ENCODE data around the gene CTBP2. TPM values are rescaled to one million over a fixed set of nuclear protein-coding genes. Genes with fewer than 3 reads are reported as not detected.
A peak's percentile ranks its signal among the peaks of the same experiment; 100 is the strongest.

CTBP2 gene
- total RNA-seq, 1 donor from 2014 or later, result 55.2 TPM

GRCh38 chr10:125050383-125050782 is 110.0 kb downstream of the CTBP2 start:
- peaks cover 2% of the 10 kb centered on the region for H3K9me3 Mint-ChIP-seq
- H3K36me3 ChIP-seq, result no peaks in the 10 kb centered on the region

DNA sequence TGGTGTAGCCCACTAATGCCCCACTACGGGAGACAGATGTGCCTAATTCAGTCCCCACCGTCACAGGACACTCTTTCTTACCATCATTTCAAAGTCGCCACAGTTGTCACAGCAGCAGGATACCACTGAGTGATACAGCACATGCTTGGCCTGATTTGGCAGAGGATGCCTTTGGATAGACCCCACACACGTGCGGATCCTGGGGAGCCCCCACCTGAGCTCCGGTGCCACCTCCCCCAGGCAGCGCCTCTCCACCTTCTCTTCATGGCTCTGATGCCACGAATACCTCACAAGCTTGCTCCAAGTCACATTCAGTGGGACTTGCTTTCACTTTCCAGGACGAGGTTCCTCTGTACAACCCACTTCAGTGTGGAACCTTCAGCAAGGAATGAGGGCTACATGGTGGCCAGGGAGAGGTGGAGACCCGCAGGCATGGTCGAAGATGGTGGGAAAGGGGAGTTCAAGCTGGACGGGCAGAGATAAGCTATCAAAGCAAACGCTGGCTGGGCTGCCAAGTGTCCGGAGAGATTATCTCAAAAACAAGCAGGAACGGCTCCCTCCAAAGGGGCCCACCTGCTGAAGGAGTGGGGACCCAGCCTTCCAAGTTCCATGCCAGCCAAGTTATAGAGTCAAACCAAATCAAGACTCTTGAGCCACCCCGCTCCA is 111.0 kb downstream of the CTBP2 start:
- no peak for DNase-seq (ENCODE audit: low spot score)
- H3K9me3 ChIP-seq (ENCODE audit: low read depth), result no peaks in the 10 kb centered on the region
- H3K9ac ChIP-seq, result no peak overlapping the region
- H3K9me3 Mint-ChIP-seq, result peaks cover 2% of the 10 kb centered on the region
- no peak overlapping the region for H3K4me2 ChIP-seq
- H3K4me1 Mint-ChIP-seq, result peaks cover 36% of the 10 kb centered on the region
- peaks cover 6% of the 10 kb centered on the region for H3K4me1 ChIP-seq
- no peaks in the 10 kb centered on the region for H3K27me3 ChIP-seq
- H3K4me3 Mint-ChIP-seq, result no peak overlapping the region
- TF ChIP-seq EZH2 (IDR thresholded peaks at IDR 0.05) (no peak), EZH2phosphoT487 (IDR thresholded peaks at IDR 0.05) (no peak), CTCF (IDR thresholded peaks at IDR 0.05) (no peak)
- H3K27ac Mint-ChIP-seq, result peak overlapping the region; percentile 50
- peaks cover 18% of the 10 kb centered on the region for H3K36me3 Mint-ChIP-seq
- peaks cover 12% of the 10 kb centered on the region for H3F3A ChIP-seq (ENCODE audit: low read depth)
- no peaks in the 10 kb centered on the region for H3K36me3 ChIP-seq
- no peak overlapping the region for H2AFZ ChIP-seq (replicated peaks)
- H3K27me3 Mint-ChIP-seq (ENCODE audit: insufficient read depth, low read depth), result peaks cover 4% of the 10 kb centered on the region
- peaks cover 98% of the 10 kb centered on the region for H3K79me2 ChIP-seq (ENCODE audit: low read depth)
- peaks cover 99% of the 10 kb centered on the region for H4K20me1 ChIP-seq (ENCODE audit: low read depth)
- H3K4me3 ChIP-seq, result no peak overlapping the region
- H3K27ac ChIP-seq, result no peak overlapping the region

More at GRCh38 chr10:125050383-125050782, 110.0 kb downstream of the CTBP2 start:
- Histone ChIP-seq H3K27ac (no peak overlapping the region), H2AFZ (replicated peaks) (no peak overlapping the region), H4K20me1 (ENCODE audit: low read depth) (peaks cover 99% of the 10 kb centered on the region), H3K27me3 (no peaks in the 10 kb centered on the region), H3K4me2 (no peak overlapping the region), H3K4me1 (peaks cover 14% of the 10 kb centered on the region), H3K9me3 (ENCODE audit: low read depth) (no peaks in the 10 kb centered on the region), H3K79me2 (ENCODE audit: low read depth) (peaks cover 98% of the 10 kb centered on the region), H3K4me3 (no peak overlapping the region), H3K9ac (no peak overlapping the region), H3F3A (ENCODE audit: low read depth) (peaks cover 12% of the 10 kb centered on the region)
- H3K27ac Mint-ChIP-seq, result no peak overlapping the region
- H3K27me3 Mint-ChIP-seq (ENCODE audit: insufficient read depth, low read depth), result peaks cover 5% of the 10 kb centered on the region
- peaks cover 25% of the 10 kb centered on the region for H3K36me3 Mint-ChIP-seq
- TF ChIP-seq EZH2phosphoT487 (IDR thresholded peaks at IDR 0.05), result no peak
- no peak for TF ChIP-seq EZH2 (IDR thresholded peaks at IDR 0.05)
- peaks cover 43% of the 10 kb centered on the region for H3K4me1 Mint-ChIP-seq
- no peak overlapping the region for H3K4me3 Mint-ChIP-seq
- DNase-seq (ENCODE audit: low spot score), result no peak

DNA sequence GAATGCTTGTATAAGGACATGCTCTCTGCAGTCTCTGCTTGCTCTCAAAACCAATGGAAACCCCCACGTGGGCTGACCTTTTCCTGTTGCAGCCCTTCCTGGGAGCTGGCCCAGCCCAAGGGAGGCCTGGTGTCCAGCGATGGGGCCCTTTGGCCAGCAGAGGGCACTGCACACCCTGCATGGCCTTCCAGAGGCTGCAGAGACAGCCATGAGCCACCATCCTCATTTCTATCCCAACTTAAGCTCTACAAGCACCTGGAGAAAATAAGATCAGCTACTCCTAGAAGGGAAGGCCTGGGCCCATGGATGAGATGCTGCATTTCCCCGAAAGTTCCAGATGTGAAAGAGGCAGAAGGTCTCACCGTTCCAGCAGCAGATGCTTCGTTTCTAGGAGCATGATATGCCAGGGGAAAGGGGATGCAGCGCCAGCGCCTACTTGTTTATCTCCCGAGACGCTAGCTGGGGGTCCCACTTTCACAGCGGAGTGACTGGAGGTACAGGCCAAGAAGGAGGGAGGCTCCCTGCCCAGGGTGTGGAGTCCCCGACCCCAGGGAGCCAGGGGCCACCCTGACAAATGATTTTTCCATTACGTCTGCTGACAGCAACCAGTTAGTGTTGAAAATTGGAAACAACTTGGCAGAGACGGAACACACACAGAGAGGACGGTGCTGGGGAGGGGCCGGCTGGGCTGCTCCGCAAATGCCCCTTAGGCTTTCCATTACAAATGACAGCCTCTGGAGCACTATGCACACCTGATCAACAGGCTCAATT is 112.1 kb downstream of the CTBP2 start:
- Mint-ChIP-seq H3K27me3 (ENCODE audit: insufficient read depth, low read depth) (peaks cover 4% of the 10 kb centered on the region), H3K36me3 (peaks cover 13% of the 10 kb centered on the region), H3K4me3 (no peak overlapping the region), H3K4me1 (peaks cover 36% of the 10 kb centered on the region), H3K27ac (no peak overlapping the region), H3K9me3 (no peaks in the 10 kb centered on the region)
- peaks cover 6% of the 10 kb centered on the region for H3K4me1 ChIP-seq
- H4K20me1 ChIP-seq (ENCODE audit: low read depth), result peaks cover 99% of the 10 kb centered on the region
- no peaks in the 10 kb centered on the region for H3K9me3 ChIP-seq (ENCODE audit: low read depth)
- peaks cover 12% of the 10 kb centered on the region for H3F3A ChIP-seq (ENCODE audit: low read depth)
- H3K27me3 ChIP-seq, result no peaks in the 10 kb centered on the region
- H3K9ac ChIP-seq, result no peak overlapping the region
- no peak overlapping the region for H2AFZ ChIP-seq (replicated peaks)
- H3K4me2 ChIP-seq, result no peak overlapping the region
- no peaks in the 10 kb centered on the region for H3K36me3 ChIP-seq
- no peak overlapping the region for H3K4me3 ChIP-seq
- TF ChIP-seq CTCF (IDR thresholded peaks at IDR 0.05) (peak; percentile 99), EZH2 (IDR thresholded peaks at IDR 0.05) (no peak)
- H3K27ac ChIP-seq, result no peak overlapping the region
- DNase-seq (ENCODE audit: low spot score), result peak; percentile 92
- peaks cover 98% of the 10 kb centered on the region for H3K79me2 ChIP-seq (ENCODE audit: low read depth)

Data from neural progenitor cell (in vitro differentiated cells).